SU-DHL-6 (cell line): ENCODE results near the gene CEBPB.

Source experiments
- H2AFZ ChIP-seq: fragments of 200-600 bp; sonication (generic); 2 replicates; pipeline ENCODE4 v1.6.1; 2014; ENCODE audit warnings: low read depth, mild to moderate bottlenecking, moderate library complexity, mixed read lengths, antibody characterized with exemption, low read length; ENCODE audit not compliant: severe bottlenecking
- H3F3A ChIP-seq: fragments of 200-600 bp; shearing (Covaris generic); 2 replicates; pipeline ENCODE4 v1.6.0; 2016; ENCODE audit warnings: antibody characterized with exemption, mild to moderate bottlenecking; ENCODE audit not compliant: insufficient read depth
- H3K27ac ChIP-seq: fragments of 200-600 bp; sonication (generic); 2 replicates; pipeline ENCODE4 v1.5.1; 2016; ENCODE audit warnings: low read depth, mild to moderate bottlenecking, low read length, moderate library complexity, mixed read lengths
- H3K27me3 ChIP-seq: fragments of 200-600 bp; sonication (generic), shearing (Covaris generic); 2 replicates; pipeline ENCODE4 v1.6.0; 2014; ENCODE audit warnings: mild to moderate bottlenecking, low read length
- H3K36me3 ChIP-seq: fragments of 200-600 bp; sonication (generic); 2 replicates; pipeline ENCODE4 v1.6.1; 2014; ENCODE audit warnings: mild to moderate bottlenecking, low read length, mixed read lengths
- H3K4me2 ChIP-seq: fragments of 300-600, 200-600 bp; shearing (Covaris generic), sonication (generic); 2 replicates; pipeline ENCODE4 v1.6.0; 2014; ENCODE audit warnings: low read length, low read depth, mild to moderate bottlenecking; ENCODE audit not compliant: poor library complexity, severe bottlenecking
- H3K4me3 ChIP-seq: fragments of 200-600 bp; sonication (generic); 2 replicates; pipeline ENCODE4 v1.5.1; 2014; ENCODE audit warnings: antibody characterized with exemption, low read length, mild to moderate bottlenecking, mixed read lengths; ENCODE audit not compliant: insufficient read depth, poor library complexity, severe bottlenecking
- H3K79me2 ChIP-seq: fragments of 200-600 bp; sonication (generic); 2 replicates; pipeline ENCODE4 v1.6.1; 2014; ENCODE audit warnings: mild to moderate bottlenecking, low read length, moderate library complexity; ENCODE audit not compliant: insufficient read depth
- H3K9ac ChIP-seq: fragments of 200-600 bp; sonication (generic); 2 replicates; pipeline ENCODE4 v1.7.0; 2014; ENCODE audit warnings: mild to moderate bottlenecking, low read length
- H3K9me2 ChIP-seq: fragments of 200-600 bp; sonication (generic); replicated peaks from 2 replicates; pipeline ENCODE4 v1.6.1; 2014; ENCODE audit warnings: low read length; ENCODE audit not compliant: insufficient read depth
- H3K9me3 ChIP-seq: fragments of 200-600 bp; sonication (generic); 2 replicates; pipeline ENCODE4 v1.6.1; 2014; ENCODE audit warnings: low read length, mixed read lengths; ENCODE audit not compliant: insufficient read depth
- H4K20me1 ChIP-seq: fragments of 200-600 bp; sonication (generic); 2 replicates; pipeline ENCODE4 v1.6.1; 2014; ENCODE audit warnings: low read depth, mild to moderate bottlenecking, antibody characterized with exemption, low read length, moderate library complexity, mixed read lengths
- CTCF ChIP-seq: fragments of 200-600 bp; sonication (generic); IDR thresholded peaks from one replicate; pipeline ENCODE4 v1.5.1; 2017; ENCODE audit warnings: antibody characterized with exemption, mild to moderate bottlenecking, low read length, moderate library complexity; ENCODE audit not compliant: insufficient read depth, poor library complexity, severe bottlenecking
- EZH2phosphoT487 ChIP-seq: fragments of 200-600 bp; sonication (generic), shearing (Covaris generic); conservative IDR thresholded peaks from 2 replicates; pipeline ENCODE4 v1.6.1; 2018; ENCODE audit warnings: mild to moderate bottlenecking, antibody characterized with exemption, low read length, moderate library complexity, mixed read lengths

The CEBPB gene

GRCh38 chr20:50142812-50143211, 47.8 kb upstream of the CEBPB start:
- Histone ChIP-seq H3K79me2 (0 out of 2 replicates have a peak, but pooled peaks cover 9% of the 10 kb centered on the region), H2AFZ (no peak overlapping the region), H3K9me3 (no peaks in the 10 kb centered on the region), H3K9me2 (no peaks in the 10 kb centered on the region), H4K20me1 (no peaks in the 10 kb centered on the region), H3K4me2 (no peak overlapping the region), H3K27ac (no peak overlapping the region), H3K4me3 (no peak overlapping the region), H3K36me3 (no peaks in the 10 kb centered on the region), H3F3A (no peaks in the 10 kb centered on the region), H3K9ac (no peak overlapping the region), H3K27me3 (no peaks in the 10 kb centered on the region)
- no peak for TF ChIP-seq EZH2phosphoT487
- TF ChIP-seq CTCF: no peak

GRCh38 chr20:50144362-50144761, 46.3 kb upstream of the CEBPB start:
- no peak overlapping the region for H3K4me2 ChIP-seq
- no peak overlapping the region for H3K4me3 ChIP-seq
- H3K79me2 ChIP-seq: peaks cover 9% of the 10 kb centered on the region; the same call in 1 of the 2 replicates
- no peaks in the 10 kb centered on the region for H3F3A ChIP-seq
- TF ChIP-seq CTCF (no peak), EZH2phosphoT487 (no peak)
- H3K9me3 ChIP-seq: no peaks in the 10 kb centered on the region
- no peaks in the 10 kb centered on the region for H3K36me3 ChIP-seq
- H3K9me2 ChIP-seq: no peaks in the 10 kb centered on the region
- H3K9ac ChIP-seq: no peak overlapping the region
- H4K20me1 ChIP-seq: no peaks in the 10 kb centered on the region
- H3K27me3 ChIP-seq: no peaks in the 10 kb centered on the region
- no peak overlapping the region for H3K27ac ChIP-seq
- H2AFZ ChIP-seq: no peak overlapping the region

- Histone ChIP-seq H3K36me3 (no peaks in the 10 kb centered on the region), H3F3A (no peaks in the 10 kb centered on the region), H3K4me3 (no peak overlapping the region), H3K9me2 (no peaks in the 10 kb centered on the region), H3K4me2 (no peak overlapping the region), H3K27me3 (no peaks in the 10 kb centered on the region), H2AFZ (no peak overlapping the region), H3K9me3 (no peaks in the 10 kb centered on the region), H3K79me2 (peaks cover 9% of the 10 kb centered on the region; the same call in 1 of the 2 replicates), H3K9ac (no peak overlapping the region), H4K20me1 (no peaks in the 10 kb centered on the region), H3K27ac (no peak overlapping the region)
- TF ChIP-seq EZH2phosphoT487 (no peak), CTCF (no peak)
These were observed 45.1 kb upstream of the CEBPB start for GRCh38 chr20:50145566-50145965.
